ENCODE results near the gene NDN. TPM values are rescaled to one million over a fixed set of nuclear protein-coding genes. Genes with fewer than 3 reads are reported as not detected.

NDN gene
- total RNA-seq, 3 donors from 2014 or later, result 39.2 to 105 (median 41.6) TPM

DNA sequence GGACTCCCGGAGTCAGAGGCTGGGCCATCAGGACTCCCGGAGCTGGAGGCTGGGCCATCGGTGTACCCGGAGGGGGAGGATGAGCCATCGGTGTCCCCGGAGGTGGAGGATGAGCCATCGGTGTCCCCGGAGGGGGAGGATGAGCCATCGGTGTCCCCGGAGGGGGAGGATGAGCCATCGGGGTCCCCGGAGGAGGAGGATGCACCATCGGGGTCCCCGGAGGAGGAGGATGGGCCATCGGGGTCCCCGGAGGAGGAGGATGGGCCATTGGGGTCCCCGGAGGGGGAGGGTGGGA lies 40.2 kb downstream of the NDN start:
- H3K4me1 ChIP-seq, result no peaks in the 10 kb centered on the region
- TF ChIP-seq POLR2AphosphoS5 (IDR thresholded peaks at IDR 0.05), result no peak
- no peak for TF ChIP-seq POLR2A (IDR thresholded peaks at IDR 0.05)
- no peak for TF ChIP-seq CTCF (IDR thresholded peaks at IDR 0.05)
- peaks cover 0 to 36% of the 10 kb centered on the region in 2 donors for H3K27me3 ChIP-seq
- intact Hi-C loops (cut with DNase I; ENCODE audit: low total_unique reads), result no loop called here
- DNase-seq (ENCODE audit: low spot score in 2 of 2), result no peak
- no peaks in the 10 kb centered on the region for H3K9me3 ChIP-seq
- H3K4me3 ChIP-seq, result peak overlapping the region in 2 of 3 donors; percentile 43 to 57
- H3K27ac ChIP-seq, result no peak overlapping the region
- no peaks in the 10 kb centered on the region for H3K36me3 ChIP-seq

GRCh38 chr15:23646165-23647000 lies 40.7 kb downstream of the NDN start:
- H3K4me1 ChIP-seq, result no peaks in the 10 kb centered on the region
- H3K27ac ChIP-seq, result no peak overlapping the region
- H3K9me3 ChIP-seq, result no peaks in the 10 kb centered on the region
- H3K36me3 ChIP-seq, result no peaks in the 10 kb centered on the region
- TF ChIP-seq POLR2AphosphoS5 (IDR thresholded peaks at IDR 0.05), result no peak
- no peak for TF ChIP-seq POLR2A (IDR thresholded peaks at IDR 0.05)
- TF ChIP-seq CTCF (IDR thresholded peaks at IDR 0.05), result no peak
- H3K4me3 ChIP-seq, result peak overlapping the region in 2 of 3 donors; percentile 43 to 57
- no peak for DNase-seq (ENCODE audit: low spot score in 2 of 2)
- H3K27me3 ChIP-seq, result peaks cover 0 to 36% of the 10 kb centered on the region in 2 donors
- intact Hi-C loops (cut with DNase I; ENCODE audit: low total_unique reads), result no loop called here

DNA sequence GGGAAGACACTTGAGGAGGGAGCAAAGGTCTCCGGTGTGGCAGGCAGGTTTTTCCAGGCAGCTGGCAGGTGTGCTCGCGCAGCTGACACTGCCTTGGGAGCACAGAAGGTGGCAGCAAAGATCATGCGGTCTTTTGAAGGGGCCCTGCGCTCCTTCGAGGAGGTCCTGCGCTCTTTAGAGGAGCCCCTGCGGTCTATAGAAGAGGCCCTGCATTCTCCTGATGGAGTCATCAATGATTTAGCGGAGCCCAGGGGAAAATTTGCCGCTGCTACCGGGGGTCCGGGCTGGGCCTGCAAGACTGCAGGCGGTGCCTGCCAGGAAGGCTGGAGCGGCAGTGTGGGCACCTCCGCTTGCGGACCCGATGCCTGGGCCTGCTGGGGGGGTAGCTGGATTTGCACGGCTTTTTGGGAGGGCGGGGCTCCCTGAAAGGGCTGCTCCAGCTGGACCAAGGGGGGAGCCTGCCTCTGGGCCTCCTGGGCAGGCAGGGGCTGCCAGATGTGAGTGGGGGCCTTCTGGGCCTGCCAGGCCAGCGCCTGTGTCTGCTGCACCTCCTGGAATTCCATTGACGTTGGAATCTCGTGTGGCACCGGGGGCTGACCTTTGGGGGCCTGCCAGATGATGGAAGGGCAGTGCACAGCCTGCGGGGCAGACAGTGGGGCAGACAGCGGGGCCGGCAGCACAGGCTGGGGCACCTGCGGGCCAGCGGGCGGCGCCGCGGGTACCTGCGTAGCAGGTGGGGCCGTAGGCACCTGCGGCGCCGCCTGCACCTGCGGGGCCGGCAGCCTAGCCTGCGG lies 41.5 kb downstream of the NDN start:
- Histone ChIP-seq H3K27me3 (peaks cover 0 to 34% of the 10 kb centered on the region in 2 donors), H3K4me3 (no peak overlapping the region), H3K27ac (no peak overlapping the region), H3K4me1 (no peaks in the 10 kb centered on the region), H3K36me3 (no peaks in the 10 kb centered on the region), H3K9me3 (no peaks in the 10 kb centered on the region)
- DNase-seq (ENCODE audit: low spot score in 2 of 2), result no peak
- intact Hi-C loops (cut with DNase I; ENCODE audit: low total_unique reads), result no loop called here
- TF ChIP-seq POLR2A (IDR thresholded peaks at IDR 0.05) (no peak), POLR2AphosphoS5 (IDR thresholded peaks at IDR 0.05) (no peak), CTCF (IDR thresholded peaks at IDR 0.05) (no peak)

DNA sequence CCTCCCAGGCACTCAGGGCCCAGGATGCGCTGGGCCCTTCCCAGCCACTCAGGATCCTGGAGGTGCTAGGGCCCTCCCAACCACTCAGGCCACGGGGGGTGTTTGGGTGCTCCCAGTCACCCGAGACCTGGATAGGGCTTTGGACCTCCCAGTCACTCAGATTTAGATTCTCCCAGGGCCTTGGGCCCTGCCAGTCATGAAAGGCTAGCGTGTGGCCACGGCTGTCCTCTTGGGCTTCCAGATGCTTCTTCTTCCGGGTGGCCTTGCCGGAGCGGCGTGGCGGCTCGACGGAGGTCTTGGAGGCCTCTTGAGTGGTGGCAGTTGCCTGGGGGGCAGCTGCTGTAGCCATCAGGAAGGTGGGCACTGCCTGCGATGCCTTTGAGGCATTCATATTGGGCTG lies 42.3 kb downstream of the NDN start:
- H3K27me3 ChIP-seq, result peaks cover 0 to 31% of the 10 kb centered on the region in 2 donors
- intact Hi-C loops (cut with DNase I; ENCODE audit: low total_unique reads), result no loop called here
- no peaks in the 10 kb centered on the region for H3K4me1 ChIP-seq
- no peak overlapping the region for H3K27ac ChIP-seq
- no peak for DNase-seq (ENCODE audit: low spot score in 2 of 2)
- TF ChIP-seq POLR2A (IDR thresholded peaks at IDR 0.05), result no peak
- TF ChIP-seq CTCF (IDR thresholded peaks at IDR 0.05), result no peak
- no peak for TF ChIP-seq POLR2AphosphoS5 (IDR thresholded peaks at IDR 0.05)
- no peak overlapping the region for H3K4me3 ChIP-seq
- H3K9me3 ChIP-seq, result no peaks in the 10 kb centered on the region
- no peaks in the 10 kb centered on the region for H3K36me3 ChIP-seq

Measured in breast epithelium (tissue), 4 donors.